RWPE1 (cell line): ENCODE results near the gene GIMAP1.

Source experiments
- CTCF ChIA-PET: fragments of 350-600 bp; sonication (Branson Sonifier 250); formaldehyde crosslinking; extraction: SDS; loops from one replicate; lab custom pipeline; 2021; lab: Yijun Ruan, JAX
- POLR2A ChIA-PET: fragments of 400-600 bp; formaldehyde crosslinking; extraction: SDS; loops from one replicate; lab custom pipeline; 2020; ENCODE audit warnings: antibody characterized with exemption; ENCODE audit not compliant: low non-redundant PET; lab: Yijun Ruan, JAX
- DNase-seq: peaks from one replicate; pipeline ENCODE4 v3.0.0; 2012; ENCODE audit warnings: low spot score
- H3K27ac ChIP-seq: fragments of 450-650 bp; 2 replicates; pipeline ENCODE4 v1.5.1; 2017
- CTCF ChIP-seq: fragments of 450-650 bp; conservative IDR thresholded peaks from 2 replicates; pipeline ENCODE4 v1.5.1; 2017; ENCODE audit warnings: low read depth, mild to moderate bottlenecking

The GIMAP1 gene

GRCh38 chr7:150732786-150733481 lies 16.5 kb downstream of the GIMAP1 start:
- H3K27ac ChIP-seq: no peak overlapping the region
- no peak for DNase-seq
- TF ChIP-seq CTCF: no peak
- ChIA-PET POLR2A (no interaction called here), CTCF (interaction anchor here (0.6 kb wide), 1 partner anchor 318 kb away, joined by 3 read pairs; no protein-coding TSS in a partner anchor)

GRCh38 chr7:150733482-150734095 lies 17.2 kb downstream of the GIMAP1 start:
- ChIA-PET POLR2A (no interaction called here), CTCF (no interaction called here)
- TF ChIP-seq CTCF: no peak
- DNase-seq: no peak
- H3K27ac ChIP-seq: no peak overlapping the region

- DNase-seq: no peak
- no peak for TF ChIP-seq CTCF
- H3K27ac ChIP-seq: no peak overlapping the region
- POLR2A ChIA-PET: no interaction called here
- CTCF ChIA-PET: no interaction called here
These were observed 17.8 kb downstream of the GIMAP1 start for GRCh38 chr7:150734254-150734653.

- TF ChIP-seq CTCF: no peak
- ChIA-PET CTCF (no interaction called here), POLR2A (no interaction called here)
- no peak overlapping the region for H3K27ac ChIP-seq
- no peak for DNase-seq
These were observed 19.4 kb downstream of the GIMAP1 start for GRCh38 chr7:150735596-150736358.

GRCh38 chr7:150736864-150737263 lies 20.5 kb downstream of the GIMAP1 start:
- ChIA-PET CTCF (no interaction called here), POLR2A (no interaction called here)
- H3K27ac ChIP-seq: no peak overlapping the region
- DNase-seq: no peak
- TF ChIP-seq CTCF: no peak

- no peak for DNase-seq
- TF ChIP-seq CTCF: no peak
- ChIA-PET CTCF (no interaction called here), POLR2A (no interaction called here)
- H3K27ac ChIP-seq: no peak within 1 kb of the TSS
These were observed 21.0 kb downstream of the GIMAP1 start, which contains the start of gene GIMAP5 for GRCh38 chr7:150737265-150738055. TSS of gene GIMAP5 (plus strand) at chr7:150737418. CDS start at chr7:150740885, 3,467 bp downstream.
